Activated effector memory CD4-positive, alpha-beta T cell treated with Interleukin-2 at 50 U/mL for 16 hours (primary cell): Measurements from ENCODE around the gene LRRC7.

Experiments
- DNase-seq: peaks from one replicate; pipeline ENCODE4 v3.0.0-alpha.2; 2020

The LRRC7 gene

DNA sequence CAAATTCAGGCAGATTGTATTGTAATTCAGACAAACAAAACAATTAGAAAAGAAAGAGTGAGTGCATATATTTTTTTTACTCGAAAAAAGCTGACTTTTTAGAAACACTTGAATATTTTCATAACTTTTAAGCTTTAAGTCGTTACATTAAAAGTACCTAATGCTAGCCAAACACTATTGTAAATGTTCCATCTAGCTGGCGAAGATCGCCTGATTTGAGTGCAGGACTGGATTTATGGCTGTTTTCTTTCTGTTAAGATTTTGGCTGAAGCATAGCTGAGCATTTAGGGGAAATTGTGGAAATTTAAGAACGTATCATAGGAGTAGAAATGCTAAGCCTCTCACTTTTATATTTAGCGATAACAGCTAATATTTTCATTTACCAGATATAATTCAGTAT lies 24.6 kb downstream of the LRRC7 start:
- DNase-seq = no peak

DNA sequence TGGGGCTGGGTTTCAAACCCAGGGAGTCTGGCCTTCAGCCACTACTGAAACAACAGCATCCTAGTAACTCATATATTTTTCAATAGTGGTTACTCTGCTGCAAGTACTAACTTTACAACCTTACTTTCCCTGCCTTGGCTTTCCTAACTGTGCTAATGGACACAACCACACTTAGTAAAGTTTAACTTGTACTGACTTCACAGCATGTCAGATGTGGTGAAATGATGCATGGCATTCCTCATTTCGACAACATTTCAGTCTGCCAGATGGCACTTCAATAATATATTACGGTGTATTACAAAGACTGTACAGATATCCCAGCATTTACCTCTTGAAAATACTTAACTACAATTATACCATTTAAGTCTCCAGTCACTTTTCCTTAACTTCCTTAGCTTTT lies 27.8 kb downstream of the LRRC7 start:
- no peak for DNase-seq

DNA sequence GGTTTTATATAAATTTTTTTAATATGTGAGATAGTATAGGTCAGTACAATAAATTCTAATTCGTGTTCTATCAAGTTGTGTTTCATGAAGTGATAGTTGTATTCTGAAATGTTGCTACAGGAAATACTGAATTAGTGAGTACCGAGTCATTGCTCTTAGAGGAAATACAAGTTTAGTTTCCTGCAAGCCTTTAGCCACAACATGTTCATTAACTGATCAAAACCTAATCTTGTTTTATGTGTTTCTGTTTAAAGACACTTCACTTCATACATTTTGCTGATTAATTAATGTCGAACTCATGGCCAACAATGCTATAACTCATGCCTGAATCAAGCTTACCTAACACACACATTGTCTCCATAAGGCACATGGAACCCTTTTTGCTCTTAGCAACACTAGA lies 43.6 kb downstream of the LRRC7 start:
- no peak for DNase-seq

DNA sequence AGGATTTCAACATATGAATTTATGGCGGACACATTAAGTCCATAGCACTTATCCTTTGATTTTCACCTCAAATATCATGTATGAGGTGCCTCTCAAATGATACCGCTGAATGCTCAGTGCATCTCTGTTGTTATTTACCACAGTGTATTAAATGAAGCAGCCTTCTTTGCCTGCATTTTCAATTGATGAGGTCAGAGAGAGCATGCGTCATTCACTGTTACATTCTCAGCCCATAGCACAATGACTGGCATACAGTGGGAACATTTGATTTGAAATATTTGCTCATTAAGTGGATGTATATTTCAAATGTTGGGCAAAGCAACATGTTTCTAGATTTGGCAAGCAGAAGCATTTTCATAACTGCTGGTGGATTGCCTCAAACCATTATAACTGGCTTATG lies 45.7 kb downstream of the LRRC7 start:
- DNase-seq = no peak

DNA sequence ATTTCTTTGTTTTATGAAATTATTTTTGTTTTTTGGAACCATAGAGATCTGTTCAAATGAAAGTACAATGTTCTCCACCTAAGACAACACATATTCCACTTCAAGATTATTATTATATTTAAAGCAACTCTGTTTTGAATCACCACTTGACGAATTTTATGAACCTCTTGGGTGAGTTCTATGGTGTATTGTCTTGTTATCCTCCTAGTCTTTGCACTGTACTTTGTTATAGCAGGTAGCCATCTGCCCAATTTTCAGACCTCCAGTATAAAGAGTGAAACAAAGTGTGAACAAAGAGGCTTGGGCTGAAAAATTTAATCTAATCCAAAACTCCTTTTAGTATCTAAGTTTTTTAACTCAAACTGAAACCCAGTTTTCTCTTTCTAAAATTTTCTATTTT lies 71.0 kb downstream of the LRRC7 start:
- DNase-seq = no peak

DNA sequence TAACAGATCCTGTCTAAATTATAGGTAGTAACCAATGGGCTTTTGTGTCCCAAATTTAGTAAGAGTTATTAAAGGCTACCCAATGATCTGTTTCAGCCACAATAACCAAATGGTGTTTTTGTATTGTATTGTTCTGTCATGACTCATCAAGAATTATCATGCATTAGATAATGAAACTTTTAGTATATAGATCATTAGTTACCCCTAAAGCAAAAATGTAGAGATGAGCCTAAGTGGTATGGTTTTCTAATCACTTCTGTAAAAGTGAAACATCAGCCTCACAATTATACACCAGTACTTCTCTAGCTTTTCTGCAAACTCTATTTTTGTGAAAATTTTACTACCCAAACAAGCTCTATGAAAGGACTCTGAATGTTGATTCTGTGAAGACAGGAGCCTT lies 71.4 kb downstream of the LRRC7 start:
- no peak for DNase-seq

DNA sequence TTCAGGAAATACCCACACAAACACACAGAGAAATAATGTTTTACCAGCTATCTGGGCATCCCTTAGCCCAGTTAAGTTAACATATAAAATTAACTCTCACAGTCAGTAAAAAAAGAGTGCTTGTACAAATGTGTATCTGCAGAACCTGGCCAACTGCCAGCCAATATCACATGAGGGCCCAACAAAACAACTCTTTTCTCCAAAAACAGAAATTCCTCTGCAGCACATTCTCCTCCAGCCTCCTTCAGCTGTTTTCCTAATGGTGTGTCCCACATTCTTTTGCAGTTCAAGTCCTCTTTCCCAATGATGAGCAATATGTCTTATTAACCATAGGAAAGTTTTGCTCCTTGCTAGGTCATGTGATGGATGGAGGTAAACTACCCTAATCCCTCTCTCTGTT lies 75.5 kb downstream of the LRRC7 start:
- DNase-seq = no peak

DNA sequence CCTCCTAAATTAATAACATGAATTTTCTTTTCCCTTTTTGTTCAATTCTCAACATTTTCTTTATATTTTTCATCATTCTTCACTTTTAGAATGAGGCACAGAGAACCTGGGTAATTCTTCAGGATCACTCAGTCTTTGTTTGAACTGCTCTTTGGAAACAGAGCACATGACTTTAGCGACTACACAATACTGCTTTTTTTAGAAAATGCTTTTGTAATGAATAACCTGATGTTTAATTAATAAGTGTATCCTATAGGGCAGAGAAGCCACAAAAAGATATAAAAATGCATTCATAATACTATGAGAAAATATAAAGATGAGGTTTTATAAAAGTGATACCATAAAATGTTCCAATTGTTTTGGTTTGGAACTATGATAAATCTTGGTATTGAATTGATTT lies 77.8 kb downstream of the LRRC7 start:
- no peak for DNase-seq

DNA sequence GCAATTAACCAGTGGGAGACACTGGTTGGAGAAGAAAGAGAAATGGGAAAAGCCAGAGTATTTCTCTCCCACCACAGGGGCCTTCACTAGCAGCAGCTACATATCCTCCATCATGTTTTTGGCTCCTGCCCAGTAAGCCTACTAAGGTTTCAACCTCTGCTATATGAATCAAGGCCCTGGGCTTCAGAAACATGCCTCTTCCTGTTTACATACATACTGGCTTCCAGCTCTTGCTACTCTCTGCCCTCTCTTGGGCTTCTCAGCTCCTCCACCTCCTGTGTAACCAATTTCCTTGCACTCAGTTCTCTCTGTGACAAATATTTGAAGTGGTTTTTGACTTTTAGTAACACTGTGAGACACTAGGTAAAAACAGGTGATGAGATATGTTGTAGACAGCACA lies 80.8 kb downstream of the LRRC7 start:
- DNase-seq = no peak

DNA sequence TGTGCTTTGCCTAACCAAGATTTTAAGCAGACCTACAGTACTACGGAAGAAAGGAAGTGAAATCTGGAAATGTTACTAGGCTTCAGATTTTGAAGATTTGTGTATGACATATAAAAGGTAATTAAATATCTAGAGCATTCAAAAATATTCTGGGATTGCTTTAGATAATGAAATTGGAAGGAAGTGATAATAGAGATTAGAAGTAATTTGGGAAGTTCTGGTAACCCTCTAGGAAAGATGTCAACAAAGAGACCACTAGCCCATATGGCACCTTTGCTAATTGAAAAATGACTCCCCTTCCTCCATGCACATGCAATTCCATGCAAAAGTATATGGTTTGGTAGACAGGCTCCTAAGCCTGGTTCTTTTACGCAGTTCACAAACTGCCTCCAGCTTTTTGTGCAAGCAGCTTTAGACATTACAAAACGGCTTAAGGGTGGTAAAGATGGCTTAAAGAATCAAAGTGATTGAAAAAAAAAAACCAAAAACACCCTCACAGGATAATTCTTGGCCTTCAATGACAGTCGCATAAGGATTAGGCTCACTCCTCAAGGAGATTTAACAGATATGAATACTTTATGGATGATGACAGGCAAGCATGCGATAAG lies 81.8 kb downstream of the LRRC7 start:
- no peak for DNase-seq

DNA sequence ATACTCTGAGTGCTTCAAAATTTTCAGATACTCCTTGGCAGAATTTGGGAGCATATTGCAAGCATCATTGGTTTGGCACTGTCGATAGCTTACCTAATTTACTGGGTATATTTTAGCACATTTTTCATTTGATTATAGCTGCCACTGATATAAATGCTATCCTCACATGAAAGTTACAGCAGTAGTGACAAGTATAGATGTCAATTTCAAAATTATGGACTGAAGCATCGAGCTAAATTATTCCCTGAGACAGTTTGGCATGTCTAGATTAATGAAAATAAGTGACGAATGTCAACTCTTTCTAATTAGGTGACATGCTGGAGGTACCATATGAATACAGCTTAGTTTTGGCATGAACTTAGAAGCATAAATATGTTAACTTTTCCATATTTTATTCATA lies 83.1 kb downstream of the LRRC7 start:
- DNase-seq = no peak

DNA sequence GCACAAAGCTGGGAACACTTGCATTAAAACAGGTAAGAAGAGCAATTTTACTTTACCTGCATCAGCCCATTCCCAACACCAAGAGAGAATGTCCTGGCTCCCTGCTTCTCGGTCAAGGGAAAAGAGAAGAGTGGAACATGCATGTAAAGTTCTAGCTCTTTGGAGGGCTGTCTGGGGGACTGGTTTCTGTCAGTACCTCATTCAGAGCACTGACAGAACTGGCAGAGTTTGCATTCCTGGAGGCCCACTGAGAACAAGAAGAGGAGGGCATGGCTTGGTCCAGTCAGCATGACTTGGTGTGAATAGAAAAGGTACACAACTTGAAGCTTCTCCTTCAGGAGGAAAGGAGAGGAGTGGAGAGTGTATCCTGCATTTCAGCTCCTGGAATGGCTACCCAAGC lies 83.9 kb downstream of the LRRC7 start:
- no peak for DNase-seq

DNA sequence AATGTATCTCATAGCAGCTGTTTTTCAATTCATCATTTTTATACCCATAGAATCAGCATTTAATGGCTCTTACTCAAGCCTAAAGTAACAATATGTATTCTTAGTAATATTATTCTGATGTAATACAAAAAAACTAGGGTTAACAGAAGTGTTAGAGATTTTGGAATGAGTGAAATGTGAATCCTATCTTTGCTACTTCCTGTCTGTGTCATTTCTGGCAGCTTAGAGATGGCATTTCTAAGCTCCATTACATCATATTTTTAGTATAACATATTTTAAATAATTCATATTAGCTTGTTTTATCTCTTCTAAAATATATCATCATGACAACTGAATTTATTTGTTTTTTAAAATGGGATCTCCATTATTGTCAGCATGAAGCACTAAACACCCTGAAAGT lies 90.2 kb downstream of the LRRC7 start:
- DNase-seq = no peak

DNA sequence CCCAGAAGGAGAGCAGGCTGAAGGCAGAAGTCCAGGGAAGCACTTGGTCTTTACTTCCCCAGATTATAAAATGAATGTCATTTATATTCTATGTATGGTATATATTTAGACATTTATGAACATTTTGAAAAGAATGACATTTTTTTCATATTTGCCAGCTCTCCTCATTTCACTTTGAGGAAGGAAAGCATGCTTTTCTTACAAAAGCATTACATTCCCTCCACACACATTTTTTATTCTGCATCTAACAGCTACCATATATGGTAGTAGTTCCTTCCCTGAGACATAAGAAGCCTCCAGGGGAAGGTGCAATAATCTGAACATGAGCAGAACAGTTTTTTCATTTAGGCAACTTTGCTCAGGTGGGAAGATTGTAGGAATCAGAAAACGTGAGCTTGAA lies 94.0 kb downstream of the LRRC7 start:
- DNase-seq = no peak

DNA sequence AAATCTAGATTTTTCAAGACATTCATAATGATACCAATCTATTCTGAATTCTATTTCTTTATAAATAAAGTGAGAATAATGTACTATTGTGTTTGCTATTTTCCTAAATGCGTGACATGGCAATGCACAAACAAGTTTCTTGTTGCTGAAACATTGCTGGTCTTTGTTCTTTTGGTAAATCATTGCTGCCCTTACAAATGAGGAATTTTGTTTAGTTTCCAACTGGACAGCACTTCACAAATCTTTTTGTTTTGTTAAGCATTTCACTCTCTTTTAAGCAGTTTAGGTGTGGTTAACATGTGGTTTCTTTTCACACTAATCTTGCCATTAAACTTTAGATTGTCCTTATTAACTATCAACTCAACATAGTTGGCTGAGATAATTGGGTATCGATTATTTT lies 94.6 kb downstream of the LRRC7 start:
- no peak for DNase-seq

DNA sequence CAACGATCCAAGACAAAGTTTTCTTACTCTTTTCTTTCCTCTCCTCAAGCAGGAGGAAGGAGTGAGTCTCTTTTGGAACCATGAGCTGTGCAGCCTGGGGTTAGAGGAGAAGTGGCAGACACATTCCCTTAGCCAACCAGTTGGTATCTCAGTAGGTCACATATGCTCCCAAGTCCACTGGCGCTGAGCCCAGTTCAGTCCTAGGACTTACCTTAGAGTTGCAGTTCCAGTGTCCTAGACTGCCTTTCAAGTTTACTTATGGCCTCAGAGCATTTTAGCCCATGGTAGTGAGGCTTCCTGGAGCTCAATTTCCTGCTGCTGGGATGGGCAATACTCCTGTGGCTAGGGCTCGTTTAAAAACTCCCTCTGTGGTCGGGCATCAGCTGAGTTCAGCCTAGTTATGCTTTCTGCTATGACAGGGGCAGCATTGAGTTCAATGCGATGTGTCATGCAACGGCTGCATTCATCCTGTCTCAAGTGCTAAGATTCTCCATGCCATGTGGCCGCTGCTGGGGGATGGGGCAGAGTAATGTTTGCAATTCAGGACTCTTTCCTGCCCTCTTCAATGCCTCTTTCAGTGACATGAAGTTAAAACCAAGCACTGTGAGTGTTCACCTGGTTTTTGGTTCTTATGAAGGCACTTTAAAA lies 103.8 kb downstream of the LRRC7 start:
- DNase-seq = no peak

DNA sequence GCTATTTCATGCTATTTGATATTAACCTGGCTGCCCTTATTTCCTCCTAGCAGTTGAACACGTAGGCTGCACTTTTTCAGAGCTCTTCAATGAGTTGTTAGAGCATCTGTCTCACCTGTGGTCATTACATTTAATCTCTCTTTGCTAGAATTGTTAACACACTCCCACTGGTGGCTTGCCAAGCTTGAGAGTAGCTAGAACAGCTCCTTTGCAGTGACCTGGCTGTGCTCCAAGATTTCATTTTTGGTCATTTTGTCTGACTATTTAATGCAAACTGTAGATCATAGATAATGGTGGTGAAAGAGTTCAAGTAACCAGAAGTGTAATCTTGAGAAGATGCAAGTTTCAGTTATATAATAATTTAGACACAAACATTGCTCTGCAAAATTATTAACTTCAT lies 105.6 kb downstream of the LRRC7 start:
- no peak for DNase-seq

DNA sequence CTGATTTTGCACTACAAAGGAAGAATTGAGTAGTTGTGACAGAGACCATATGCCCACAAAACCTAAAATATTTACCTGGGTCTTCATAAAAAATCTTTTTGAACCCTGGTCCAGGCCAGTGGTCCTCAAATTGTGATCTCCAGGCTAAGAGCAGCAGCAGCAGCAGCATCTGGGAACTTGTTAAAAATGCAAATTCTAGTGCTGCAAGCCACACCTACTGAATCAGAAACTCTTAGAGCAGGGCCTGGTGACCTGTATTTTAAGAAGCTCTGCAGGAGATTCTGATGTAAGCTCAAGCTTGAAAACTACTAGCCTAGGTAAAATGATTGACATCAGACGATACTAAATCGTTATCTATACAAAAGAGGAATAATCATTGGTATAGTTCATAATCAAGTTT lies 112.2 kb downstream of the LRRC7 start:
- no peak for DNase-seq

DNA sequence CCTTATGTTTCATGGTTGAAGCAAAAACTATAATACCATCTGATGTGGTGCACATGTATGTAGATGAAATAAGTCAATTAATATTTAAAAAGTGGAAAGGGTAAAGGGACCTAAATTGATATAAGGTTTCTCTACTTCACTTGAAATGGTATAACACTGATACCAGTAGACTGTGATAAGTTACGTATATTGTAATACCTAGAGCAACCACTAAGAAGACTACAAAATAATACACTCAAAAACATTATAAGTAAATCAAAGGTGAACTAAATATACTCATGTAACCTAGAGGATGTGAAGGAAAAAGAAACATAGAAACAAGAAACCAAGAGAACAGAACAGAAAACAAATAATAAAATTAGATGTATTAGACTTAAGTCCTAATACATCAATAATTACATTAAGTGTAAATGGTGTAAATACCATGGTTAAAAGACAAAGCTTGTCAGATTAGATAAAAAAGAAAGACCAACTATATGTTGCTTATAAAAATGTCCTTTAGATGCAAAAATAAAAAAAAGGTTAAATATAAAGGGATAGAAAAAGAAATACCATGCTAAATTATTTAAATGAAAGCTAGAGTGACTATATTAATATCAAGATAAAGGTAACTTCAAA lies 118.8 kb downstream of the LRRC7 start:
- DNase-seq = no peak

DNA sequence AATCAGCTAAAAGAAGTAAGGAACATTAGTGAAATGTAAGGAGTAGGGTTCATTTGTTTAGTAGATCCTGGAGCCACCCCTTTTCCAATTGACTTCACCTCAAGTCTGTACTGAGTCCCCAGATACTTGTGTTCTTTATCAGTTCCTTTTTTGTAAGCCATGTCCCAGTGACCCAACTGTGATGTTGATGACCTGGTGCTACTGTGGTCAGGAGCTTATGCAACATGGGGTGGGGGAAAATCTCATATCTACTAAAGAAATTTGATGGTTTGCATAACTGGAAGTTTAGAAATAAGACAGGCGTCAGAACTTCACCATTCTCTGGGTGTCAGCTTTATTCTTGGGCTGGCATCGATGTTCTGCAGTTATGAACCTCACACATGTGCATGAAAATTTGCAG lies 120.5 kb downstream of the LRRC7 start:
- DNase-seq = no peak

DNA sequence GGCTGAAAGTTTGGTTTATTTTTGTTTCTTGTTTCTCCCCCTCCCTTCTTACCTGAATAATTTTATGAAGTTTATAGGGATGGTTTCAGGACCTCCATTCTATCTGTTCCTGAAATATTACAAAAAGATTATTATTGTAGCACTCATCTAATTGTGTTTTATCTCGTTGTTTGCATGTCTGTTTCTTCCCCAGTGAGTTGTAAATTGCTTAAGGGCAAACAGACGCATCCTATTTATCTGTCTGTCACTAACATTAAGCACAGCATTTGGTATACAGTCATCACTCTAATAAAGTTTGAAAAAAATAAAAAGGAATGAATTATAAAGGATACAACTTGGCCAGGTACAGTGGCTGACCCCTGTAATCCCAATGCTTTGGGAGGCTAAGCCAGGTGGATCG lies 123.5 kb downstream of the LRRC7 start:
- DNase-seq = no peak

DNA sequence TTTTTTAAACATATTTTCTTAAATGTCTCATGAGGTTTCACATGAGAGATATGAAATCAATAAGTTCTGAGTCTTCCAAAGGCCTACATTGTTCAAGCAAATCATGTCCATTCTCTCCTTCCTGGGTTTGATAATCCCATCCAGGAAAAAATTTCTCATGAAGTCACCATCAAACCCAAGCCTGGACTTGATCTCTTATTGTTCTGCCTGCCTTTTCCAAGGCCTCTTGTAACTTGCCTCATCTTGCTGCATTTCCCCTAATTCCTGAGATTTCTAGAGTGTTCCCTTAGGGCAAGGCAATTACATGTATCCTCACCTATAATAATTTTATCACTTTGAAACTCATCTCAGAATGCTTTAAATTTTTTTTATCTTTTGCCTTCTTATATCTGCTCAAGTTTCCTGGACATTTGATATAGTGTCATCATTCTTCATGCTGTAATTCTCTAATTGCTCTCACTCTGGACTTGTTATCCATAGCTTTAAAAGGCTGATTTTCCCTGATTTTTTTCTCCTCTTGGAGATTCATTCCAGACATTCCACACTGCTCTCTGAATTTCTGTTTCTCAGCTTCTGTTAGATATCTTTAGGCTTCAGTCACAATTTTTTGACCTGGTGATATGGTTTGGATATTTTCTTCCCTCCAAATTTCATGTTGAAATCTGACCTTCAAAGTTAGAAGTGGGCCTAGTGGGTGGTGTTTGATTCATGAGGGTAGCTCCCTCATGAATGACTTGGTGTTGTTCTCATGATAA lies 126.4 kb downstream of the LRRC7 start:
- no peak for DNase-seq

DNA sequence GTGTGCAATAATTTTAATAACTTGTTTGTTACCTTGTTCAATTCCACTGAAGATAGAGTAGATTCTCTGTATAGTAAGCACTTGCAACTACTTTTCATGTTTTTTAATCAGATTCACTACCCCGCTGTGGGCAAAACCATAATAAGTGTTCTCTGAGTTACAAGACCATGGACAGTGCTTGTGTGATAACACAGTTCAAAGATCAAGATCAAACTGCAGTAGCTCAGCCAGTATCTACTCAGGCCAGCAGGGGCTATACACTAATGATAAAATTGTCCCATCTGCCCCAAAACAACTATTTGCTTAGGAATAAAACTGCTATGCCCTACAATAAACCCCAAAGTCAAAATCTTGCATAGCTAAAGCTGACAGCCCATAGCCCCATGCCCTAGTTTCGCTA lies 129.6 kb downstream of the LRRC7 start:
- no peak for DNase-seq

DNA sequence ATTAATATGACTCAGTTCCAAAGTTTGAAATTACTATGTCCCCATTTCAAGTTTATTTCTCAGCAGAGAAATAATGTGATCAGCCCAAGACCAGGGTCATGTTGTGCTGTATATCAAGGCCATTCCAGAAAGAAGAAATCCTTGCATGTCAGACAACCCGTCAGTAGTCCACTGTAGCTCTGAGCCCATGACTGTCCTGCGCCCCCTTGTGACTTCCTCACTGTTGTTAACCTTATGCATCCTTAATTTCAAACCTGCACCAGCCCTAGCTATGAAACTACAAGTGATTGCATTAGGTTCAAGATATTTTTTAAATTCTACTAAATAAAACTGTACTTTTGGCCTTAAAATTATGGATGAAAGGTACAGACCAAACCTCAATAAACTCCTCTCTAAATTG lies 133.0 kb downstream of the LRRC7 start:
- no peak for DNase-seq
